CD4-positive, alpha-beta T cell treated with Interleukin-4 for 1 hour (primary cell): Measurements from ENCODE around the gene NKAIN4.

Experiments used
- DNase-seq, 2 donors: peaks; one replicate each; pipeline ENCODE4 v3.0.0-alpha.2; 2020 to 2022

The NKAIN4 gene

GRCh38 chr20:63216041-63216848 lies 38.0 kb downstream of the NKAIN4 start, which contains the start of gene YTHDF1:
TSS of gene YTHDF1 (minus strand) at chr20:63216131. CDS start at chr20:63215892, 239 bp downstream.
- peak; percentile 96 for DNase-seq

GRCh38 chr20:63215101-63216040 lies 38.9 kb downstream of the NKAIN4 start:
- DNase-seq = peak in 1 of 2 donors; percentile 11

DNA sequence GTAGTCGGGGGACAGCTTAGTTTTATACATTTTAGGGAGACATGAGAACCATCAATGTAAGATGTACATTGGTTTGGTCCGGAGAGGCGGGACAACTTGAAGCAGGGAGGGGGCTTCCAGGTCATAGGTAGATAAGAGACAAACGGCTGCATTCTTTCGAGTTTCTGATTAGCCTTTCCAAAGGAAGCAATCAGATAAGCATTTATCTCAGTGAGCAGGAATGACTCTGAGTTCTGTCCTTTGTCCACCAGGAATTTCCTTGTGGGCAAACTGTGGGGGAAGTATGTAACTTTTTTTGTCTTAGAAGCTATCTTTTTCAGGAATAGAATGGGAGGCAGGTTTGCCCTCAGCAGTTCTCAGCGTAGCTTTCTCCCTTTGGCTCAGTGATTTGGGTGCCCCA lies 39.7 kb downstream of the NKAIN4 start:
- no peak for DNase-seq

DNA sequence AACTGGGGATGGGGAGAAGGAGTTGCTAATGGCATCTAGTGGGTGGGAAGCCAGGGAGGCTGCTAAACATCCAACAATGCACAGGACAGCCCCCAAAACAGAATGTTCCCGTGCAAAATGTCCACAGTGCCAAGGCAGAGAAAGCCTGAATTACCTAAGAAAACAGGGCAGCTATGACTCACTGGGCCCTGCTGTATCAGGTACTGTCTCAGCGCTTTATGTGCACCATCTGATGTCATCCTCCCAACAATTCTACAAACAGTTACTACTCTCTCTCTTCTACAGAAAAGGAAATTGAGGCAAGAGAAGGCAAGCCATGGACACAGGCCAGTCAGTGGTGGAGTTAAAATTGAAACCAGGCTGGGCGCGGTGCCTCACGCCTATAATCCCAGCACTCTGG lies 41.5 kb downstream of the NKAIN4 start:
- no peak for DNase-seq

- DNase-seq = no peak
Observed at GRCh38 chr20:63212393-63212730, 41.9 kb downstream of the NKAIN4 start.

DNA sequence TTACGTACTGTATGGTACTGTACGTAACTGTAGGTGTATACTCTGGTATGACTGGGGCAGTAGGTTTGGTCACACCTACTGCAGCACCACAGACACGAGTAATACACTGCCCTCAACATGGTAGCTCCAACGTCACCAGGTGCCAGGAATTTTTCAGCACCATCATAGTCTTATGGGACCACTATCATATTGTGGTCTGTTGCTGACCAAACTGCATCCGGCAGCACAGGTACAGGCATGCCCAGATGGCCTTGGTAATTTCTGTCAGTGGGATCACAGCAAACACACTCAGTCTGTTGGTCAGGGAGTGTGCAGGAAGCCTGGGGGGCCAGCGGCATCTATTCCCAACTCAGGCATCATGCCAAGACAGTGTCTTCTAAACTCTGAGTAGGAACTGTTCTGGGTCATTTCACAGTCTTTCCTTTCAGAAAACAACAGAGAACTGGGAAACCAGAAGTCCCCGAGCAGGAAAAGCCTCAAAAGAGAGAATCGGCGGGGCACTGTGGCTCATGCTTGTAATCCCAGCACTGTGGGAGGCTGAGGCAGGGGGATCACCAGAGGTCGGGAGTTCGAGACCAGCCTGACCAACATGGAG lies 44.2 kb downstream of the NKAIN4 start:
- DNase-seq = no peak

- DNase-seq = no peak
Observed at GRCh38 chr20:63208346-63208909, 45.8 kb downstream of the NKAIN4 start.

- no peak for DNase-seq
Observed at GRCh38 chr20:63206878-63207277, 47.4 kb downstream of the NKAIN4 start.

GRCh38 chr20:63205896-63206295 lies 48.4 kb downstream of the NKAIN4 start:
- no peak for DNase-seq

GRCh38 chr20:63204362-63204761 lies 49.9 kb downstream of the NKAIN4 start:
- DNase-seq = no peak

GRCh38 chr20:63202811-63203526 lies 51.3 kb downstream of the NKAIN4 start:
- no peak for DNase-seq

DNA sequence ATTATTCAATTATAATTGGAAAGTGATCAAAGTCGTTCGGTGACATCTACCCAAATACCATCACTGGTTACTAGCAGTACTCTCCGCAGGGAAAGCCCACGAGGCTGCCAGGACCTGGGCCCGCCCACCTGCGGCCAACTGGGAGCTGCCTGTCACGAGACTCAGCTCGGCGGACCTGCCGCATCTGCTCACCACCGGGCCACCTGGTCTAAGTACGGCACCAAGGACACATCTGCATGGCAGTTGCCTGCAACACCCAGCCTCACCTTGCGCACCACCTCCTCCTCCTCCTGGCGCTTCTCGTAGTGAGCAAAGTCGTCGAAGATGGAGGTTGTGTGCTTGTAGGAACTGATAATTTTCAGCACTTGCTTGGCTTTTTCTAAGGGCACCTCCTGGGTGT lies 52.2 kb downstream of the NKAIN4 start:
- no peak for DNase-seq

DNA sequence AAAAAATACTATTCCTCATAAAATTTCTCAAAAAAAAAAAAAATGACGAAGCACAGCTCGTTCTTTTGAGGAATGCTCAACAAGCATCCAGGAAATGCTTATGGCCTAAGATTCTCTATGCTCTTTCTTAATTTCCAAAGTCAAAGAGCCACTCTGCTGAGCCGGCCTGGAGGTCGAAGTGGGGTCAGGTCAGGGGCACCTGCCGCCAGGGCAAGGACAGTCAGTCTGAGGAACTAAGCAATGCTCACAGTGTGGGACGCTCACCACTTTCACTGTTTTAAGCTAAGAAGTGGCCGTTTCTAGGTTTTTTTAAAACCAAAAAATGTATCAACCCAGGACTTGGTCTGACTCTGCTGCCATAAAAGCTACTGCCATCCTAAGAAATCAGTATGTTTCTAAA lies 55.7 kb downstream of the NKAIN4 start:
- no peak for DNase-seq

GRCh38 chr20:63196768-63197470 lies 57.3 kb downstream of the NKAIN4 start:
- DNase-seq = no peak

DNA sequence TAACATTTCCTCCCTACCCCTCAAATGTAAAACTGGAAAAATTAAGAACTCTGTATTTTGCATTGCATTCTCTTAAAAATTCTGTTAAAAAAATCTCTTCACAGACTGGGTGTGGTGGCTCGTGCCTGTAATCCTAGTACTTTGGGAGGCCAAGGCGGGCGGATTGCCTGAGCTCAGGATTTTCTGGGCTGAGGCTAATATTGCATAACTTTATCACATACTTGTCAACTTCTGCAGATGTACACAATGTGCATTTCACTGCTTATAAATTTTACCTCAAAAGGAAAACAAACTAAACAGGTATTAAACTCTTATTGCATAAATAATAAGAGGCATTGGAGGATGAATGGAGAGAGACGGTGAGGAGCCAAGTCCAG lies 59.5 kb downstream of the NKAIN4 start:
- DNase-seq = no peak

DNA sequence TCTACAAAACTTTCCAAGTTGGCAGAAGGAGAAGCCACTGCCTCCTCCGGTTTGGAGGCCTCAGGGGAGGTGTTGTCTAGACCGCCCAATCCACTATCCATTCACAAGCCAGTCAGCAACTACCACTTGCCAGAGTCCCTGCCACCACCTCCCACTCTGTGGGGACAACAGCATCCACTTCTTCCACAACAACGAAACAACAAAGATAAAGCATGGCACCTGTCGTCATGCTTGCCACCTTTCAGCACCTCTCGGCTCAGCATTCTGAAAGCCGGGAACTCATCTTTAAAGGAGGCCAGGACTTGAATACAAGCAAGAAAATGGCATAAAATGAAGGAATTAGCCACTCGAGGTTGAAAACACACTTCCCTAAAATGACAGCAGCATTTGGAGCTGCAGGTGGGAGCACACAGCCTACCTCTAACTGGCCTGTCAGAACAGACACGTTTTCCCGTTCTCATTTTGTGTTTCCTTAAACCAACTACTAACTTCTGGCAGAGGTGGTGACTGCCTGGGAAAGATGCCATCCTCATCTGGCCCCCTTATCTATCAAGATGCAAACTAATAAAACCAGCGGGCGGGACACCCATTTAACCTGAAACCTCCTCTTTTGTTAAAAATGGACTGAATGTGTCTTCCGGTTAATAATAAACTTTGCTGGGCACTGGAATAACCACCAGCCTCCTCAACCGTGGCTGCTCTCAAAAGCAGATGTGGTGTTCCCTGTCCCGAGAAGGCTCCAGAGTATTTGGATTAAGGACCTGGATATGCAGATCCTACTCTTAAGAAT lies 60.1 kb downstream of the NKAIN4 start:
- DNase-seq = no peak

DNA sequence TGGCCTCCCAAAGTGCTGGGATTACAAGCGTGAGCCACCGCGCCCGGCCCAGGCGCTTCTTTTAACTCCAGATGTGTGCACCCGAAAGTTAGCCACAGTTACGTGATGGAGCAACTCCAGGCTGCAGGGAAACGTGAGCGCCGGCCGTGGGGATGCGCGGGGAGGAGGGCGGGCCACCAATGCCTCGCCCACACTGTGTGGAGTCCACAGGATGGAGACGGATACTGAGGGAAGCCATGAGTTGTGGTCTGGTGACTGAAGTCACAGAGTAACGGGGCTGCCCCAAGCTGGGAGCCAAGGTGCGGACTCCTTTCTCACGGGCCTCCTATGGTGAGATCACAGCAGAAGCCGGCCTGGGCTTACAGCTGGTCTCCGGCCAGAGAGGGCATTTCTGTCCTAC lies 61.5 kb downstream of the NKAIN4 start:
- no peak for DNase-seq

DNA sequence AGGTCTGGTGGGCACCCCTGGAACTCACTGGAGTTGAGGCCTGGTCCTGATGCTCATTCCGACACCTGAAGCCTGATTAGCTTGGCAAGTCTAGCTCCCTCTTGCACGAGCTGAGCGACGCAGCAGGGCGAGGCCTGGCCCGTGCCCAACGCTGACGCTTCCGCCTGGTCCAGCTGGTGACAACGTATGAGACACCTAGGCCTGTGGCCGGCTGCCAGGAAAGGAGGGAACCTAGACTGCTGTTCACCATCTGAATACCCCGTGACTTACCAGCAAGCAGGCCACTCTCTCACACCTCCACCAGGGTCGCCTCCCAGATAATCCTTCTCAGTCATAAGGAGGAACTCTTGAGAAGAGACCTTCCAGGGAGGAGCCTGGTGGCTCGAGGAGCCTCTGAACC lies 62.9 kb downstream of the NKAIN4 start:
- no peak for DNase-seq

- no peak for DNase-seq
Observed at GRCh38 chr20:63190828-63191227, 63.4 kb downstream of the NKAIN4 start.
